Measurements from ENCODE around the gene LPCAT2.

- TF ChIP-seq CTCF (IDR thresholded peaks at IDR 0.05) (no peak), POLR2A (IDR thresholded peaks at IDR 0.05) (no peak)
These were observed 29.9 kb upstream of the LPCAT2 start, which contains the start of gene MMP2 for GRCh38 chr16:55478827-55479429.
